NT2/D1 (cell line): Measurements from ENCODE around the gene PELI1.

Experiments
- SUZ12 ChIP-seq: IDR thresholded peaks from 2 replicates; pipeline ENCODE4 v1.6.1; 2011; ENCODE audit not compliant: insufficient read length, insufficient read depth; ENCODE audit errors: extremely low read depth
- YY1 ChIP-seq: IDR thresholded peaks from 2 replicates; pipeline ENCODE4 v1.6.1; 2011; ENCODE audit not compliant: insufficient read length, insufficient read depth
- ZNF274 ChIP-seq: IDR thresholded peaks from 2 replicates; pipeline ENCODE4 v1.6.1; 2011; ENCODE audit warnings: mild to moderate bottlenecking, low read depth, low read length

DNA sequence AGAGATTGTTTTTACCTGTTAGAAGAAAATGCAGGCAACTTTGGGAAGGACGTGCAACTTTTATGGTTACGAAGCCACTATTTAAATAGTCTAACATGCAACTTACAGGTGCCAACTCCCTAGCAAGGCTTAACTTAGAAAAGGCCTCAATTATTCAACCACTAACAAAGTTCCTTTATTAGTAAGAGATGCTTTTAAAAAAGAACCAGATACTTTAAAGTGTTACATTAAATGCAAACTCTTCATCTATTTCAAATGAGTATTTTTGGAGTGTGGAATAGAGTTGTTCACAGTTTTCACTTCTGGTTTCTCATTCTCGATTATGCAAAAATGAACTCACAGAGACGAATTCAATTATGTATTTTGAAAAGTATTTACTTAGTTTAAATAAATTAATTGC, 51.7 kb downstream of the PELI1 start:
- no peak for TF ChIP-seq ZNF274
- TF ChIP-seq YY1, result no peak
- TF ChIP-seq SUZ12, result no peak
